HCT116 (cell line): ENCODE measurements around the gene STX16. TPM values are rescaled to one million over a fixed set of nuclear protein-coding genes. Genes with fewer than 3 reads are reported as not detected.
"Not testable (repeated sequence)": the region's sequence is repeated elsewhere in the genome, so short reads cannot be mapped to it uniquely, and the experiment has no call there.

Source experiments
- ATAC-seq: fragments of 200-7000 bp; cut with Tn5 transposase; 2 replicates; pipeline ENCODE4 v1.9.1; 2020; ENCODE audit warnings: mild to moderate bottlenecking, moderate library complexity
- BruUV-seq: library from RNA; stranded (reverse); fragments of 400-500 nt; replicated peaks from 2 replicates; lab custom pipeline; 2021; lab: Mats Ljungman, UMichigan
- CTCF ChIA-PET: fragments of 300-600 bp; sonication (Branson Sonifier 250); formaldehyde crosslinking; loops from one replicate; lab custom pipeline; 2021; ENCODE audit warnings: antibody characterized with exemption; lab: Charles Lee
- POLR2A ChIA-PET: fragments of 300-600, 350-600 bp; sonication (Branson Sonifier 250); formaldehyde crosslinking; loops from one replicate; lab custom pipeline; 2021; ENCODE audit warnings: antibody characterized with exemption; lab: Charles Lee
- RAD21 ChIA-PET, 2 experiments: fragments of 300-600 bp; sonication (Branson Sonifier 250); formaldehyde crosslinking; loops; one replicate each; lab custom pipeline; 2023; ENCODE audit warnings: low total read pairs in 2 of 2; ENCODE audit not compliant: uncharacterized antibody in 2 of 2, unreplicated experiment in 2 of 2, low non-redundant PET in 1 of 2; lab: Charles Lee
- DNase-seq: peaks from one replicate; pipeline ENCODE4 v3.0.0-alpha.2; 2010; ENCODE audit warnings: low read depth, low spot score
- H2AFZ ChIP-seq: fragments of 200-600 bp; shearing (Covaris generic), sonication (generic); 2 replicates; pipeline ENCODE4 v1.6.1; 2017; ENCODE audit warnings: low read depth, mixed run types, mixed read lengths, antibody characterized with exemption, low read length; ENCODE audit not compliant: poor library complexity, severe bottlenecking
- H3K27ac ChIP-seq: 2 replicates; pipeline ENCODE4 v1.5.1; 2012; ENCODE audit warnings: low read depth, low read length
- H3K27me3 ChIP-seq: fragments of 200-600 bp; sonication (generic); 2 replicates; pipeline ENCODE4 v1.6.1; 2016; ENCODE audit warnings: mixed run types, low read length, mixed read lengths; ENCODE audit not compliant: insufficient read depth
- H3K36me3 ChIP-seq, 2 experiments: fragments of 200-500 bp in 1 of 2; fragments of 200-600 bp in 1 of 2; sonication (Bioruptor generic) in 1 of 2; sonication (generic) in 1 of 2; 2 replicates each; pipeline versions ENCODE4 v1.5.1 to v1.6.1; 2014 to 2016; ENCODE audit warnings: low read length in 2 of 2, inconsistent platforms in 1 of 2, mixed read lengths in 1 of 2, mixed run types in 1 of 2; ENCODE audit not compliant: insufficient read depth in 2 of 2, control insufficient read depth in 1 of 2
- H3K4me1 ChIP-seq, 2 experiments: fragments of 200-600 bp in 1 of 2; sonication (generic) in 1 of 2; 2 replicates each; pipeline versions ENCODE4 v1.5.1 to v1.6.1; 2012 to 2017; ENCODE audit warnings: low read length in 2 of 2, inconsistent platforms in 1 of 2, mild to moderate bottlenecking in 1 of 2, mixed read lengths in 1 of 2, mixed run types in 1 of 2, moderate library complexity in 1 of 2; ENCODE audit not compliant: insufficient read depth in 2 of 2, control insufficient read depth in 1 of 2
- H3K4me2 ChIP-seq: fragments of 200-600 bp; sonication (generic); 2 replicates; pipeline ENCODE4 v1.6.1; 2017; ENCODE audit warnings: mixed run types, low read length, mixed read lengths
- H3K4me3 ChIP-seq, 2 experiments: fragments of 200-600 bp in 1 of 2; sonication (generic) in 1 of 2; replicated peaks in 1 of 2; 2 replicates each; pipeline ENCODE4 v1.5.1; 2011 to 2016; ENCODE audit warnings: low read length in 2 of 2, control low read depth in 1 of 2, low read depth in 1 of 2, mild to moderate bottlenecking in 1 of 2, mixed read lengths in 1 of 2, mixed run types in 1 of 2
- H3K79me2 ChIP-seq: fragments of 200-600 bp; sonication (generic); 2 replicates; pipeline ENCODE4 v1.6.1; 2017; ENCODE audit warnings: mild to moderate bottlenecking, mixed run types, low read length, moderate library complexity, mixed read lengths; ENCODE audit not compliant: insufficient read depth
- H3K9ac ChIP-seq: fragments of 200-600 bp; sonication (generic); 2 replicates; pipeline ENCODE4 v1.6.1; 2016; ENCODE audit warnings: low read length, mixed read lengths
- H3K9me2 ChIP-seq: fragments of 200-600 bp; sonication (generic), shearing (Covaris generic); 2 replicates; pipeline ENCODE4 v1.6.1; 2017; ENCODE audit warnings: mixed run types, mild to moderate bottlenecking, moderate library complexity; ENCODE audit not compliant: insufficient read depth
- H3K9me3 ChIP-seq, 2 experiments: fragments of 200-500 bp in 1 of 2; fragments of 200-600 bp in 1 of 2; sonication (Bioruptor generic) in 1 of 2; sonication (generic) in 1 of 2; 2 replicates each; pipeline ENCODE4 v1.6.1; 2014 to 2017; ENCODE audit warnings: low read length in 2 of 2, mixed read lengths in 2 of 2, inconsistent platforms in 1 of 2, low read depth in 1 of 2, mild to moderate bottlenecking in 1 of 2, mixed run types in 1 of 2, moderate library complexity in 1 of 2; ENCODE audit not compliant: control insufficient read depth in 1 of 2, insufficient read depth in 1 of 2
- H4K20me1 ChIP-seq: fragments of 200-600 bp; sonication (generic), shearing (Covaris generic); 2 replicates; pipeline ENCODE4 v1.6.1; 2017; ENCODE audit warnings: mixed run types, mild to moderate bottlenecking, moderate library complexity; ENCODE audit not compliant: insufficient read depth
- JUND ChIP-seq: IDR thresholded peaks from 2 replicates; pipeline ENCODE4 v1.6.1; 2012
- intact Hi-C: fragments of 100-400 bp; cut with micrococcal nuclease; formaldehyde crosslinking; loops from 2 replicates; pipeline ENCODE4 v1.10.0; 2022
- total RNA-seq: library from RNA; stranded (reverse); gene quantifications from one replicate; pipeline ENCODE4 v1.2.1, GENCODE V29; 2021; ENCODE audit not compliant: unreplicated experiment

The STX16 gene
- total RNA-seq, 1 experiment from 2014 or later, result 55.1 TPM

GRCh38 chr20:58723628-58723984 is 72.5 kb downstream of the STX16 start:
- intact Hi-C loops, result no loop called here
- ChIA-PET CTCF (no interaction called here), RAD21 (no interaction called here), POLR2A (no interaction called here)
- Histone ChIP-seq H3K79me2 (no peaks in the 10 kb centered on the region), H4K20me1 (no peaks in the 10 kb centered on the region), H3K4me1 (no peaks in the 10 kb centered on the region), H3K9me2 (no peaks in the 10 kb centered on the region), H3K4me3 (no peak overlapping the region), H3K27ac (no peak overlapping the region), H3K36me3 (no peaks in the 10 kb centered on the region), H2AFZ (no peak overlapping the region), H3K9me3 (no peaks in the 10 kb centered on the region), H3K9ac (no peak overlapping the region), H3K27me3 (peaks cover 15% of the 10 kb centered on the region; the same call in 1 of the 2 replicates), H3K4me2 (no peak overlapping the region)
- ATAC-seq (no peak), DNase-seq (no peak)
- BruUV-seq, result no TSS peak
- no peak for TF ChIP-seq JUND

- POLR2A ChIA-PET, H3K27ac ChIP-seq, H3K36me3 ChIP-seq, intact Hi-C loops, H3K9me3 ChIP-seq, H3K4me2 ChIP-seq, H3K79me2 ChIP-seq, H3K4me1 ChIP-seq, H4K20me1 ChIP-seq, H3K9ac ChIP-seq, H3K9me2 ChIP-seq, ATAC-seq, BruUV-seq, DNase-seq, RAD21 ChIA-PET, H2AFZ ChIP-seq, H3K4me3 ChIP-seq, CTCF ChIA-PET: not testable (repeated sequence)
- peaks cover 15% of the 10 kb centered on the region; the same call in 1 of the 2 replicates for H3K27me3 ChIP-seq
Measured at GRCh38 chr20:58726156-58726555, 75.1 kb downstream of the STX16 start.

Other genes with a start within 250 kb of the STX16 start
- gene APCDD1L, start 135.9 kb upstream of the STX16 start, total RNA-seq, result not detected
- gene NPEPL1, start 41.5 kb downstream of the STX16 start, total RNA-seq, result 16.6 TPM
- not detected for gene GNAS-AS1, start 199.6 kb downstream of the STX16 start, total RNA-seq
- gene GNAS, start 201.4 kb downstream of the STX16 start, total RNA-seq, result 699 TPM